ENCODE results near the gene CEL. TPM values are rescaled to one million over a fixed set of nuclear protein-coding genes. Genes with fewer than 3 reads are reported as not detected.
"Not testable (repeated sequence)": the region's sequence is repeated elsewhere in the genome, so short reads cannot be mapped to it uniquely, and the experiment has no call there.

The CEL gene
- total RNA-seq (1 to 10 TPM in 3 of 7 donors, under 1 TPM in 2, not detected in 2; 0.58 to 5.3 (median 1.9) TPM), polyA plus RNA-seq (under 1 TPM; 0.46 to 0.67 (median 0.55) TPM)
- long read RNA-seq, donor 1, result 0 reads
- long read RNA-seq, donor 2, transcript CEL-201 (11 exons, 2,384 nt), result major isoform, 600 of 2,342 reads
- long read RNA-seq, donor 2, partial matches to known transcripts, result 1,376 of 2,342 reads
- long read RNA-seq, donor 2, other reads (novel, unspliced or antisense), result 366 of 2,342 reads

- H3K9me3 ChIP-seq; H3K27me3 ChIP-seq (replicated peaks in 1 of 7); DNase-seq; H3K27ac ChIP-seq; intact Hi-C loops (cut with DNase I; ENCODE audit: low total_unique reads); H3K4me3 ChIP-seq: not testable (repeated sequence)
- peaks cover 0 to 38% (median 16%) of the 10 kb centered on the region in 6 donors for H3K4me1 ChIP-seq
- 17 to 79% (median 63%) methylated on average over 1 to 3 of the region's 9 CpGs for WGBS, 5 donors
- peaks cover 0 to 29% (median 16%) of the 10 kb centered on the region in 6 donors for H3K36me3 ChIP-seq
These were observed at the start of gene CEL for GRCh38 chr9:133061764-133062145. Gene CEL (plus strand): TSS chr9:133061981. CDS start chr9:133062003, 22 bp downstream.

GRCh38 chr9:133014696-133015095 lies 47.1 kb upstream of the CEL start:
- H3K4me1 ChIP-seq, result no peaks in the 10 kb centered on the region
- DNase-seq, result no peak
- intact Hi-C loops (cut with DNase I; ENCODE audit: low total_unique reads), result no loop called here
- peaks cover 0 to 11% (median 0%) of the 10 kb centered on the region in 7 donors for H3K27me3 ChIP-seq (replicated peaks in 1 of 7)
- H3K9me3 ChIP-seq, result peaks cover 0 to 39% (median 15%) of the 10 kb centered on the region in 8 donors
- H3K27ac ChIP-seq, result no peak overlapping the region
- TF ChIP-seq POLR2AphosphoS5 (IDR thresholded peaks at IDR 0.05) (no peak), POLR2A (IDR thresholded peaks at IDR 0.05) (no peak), CTCF (IDR thresholded peaks at IDR 0.05 in 8 of 11, conservative IDR thresholded peaks at IDR 0.05 in 3 of 11) (no peak)
- no peak overlapping the region for H3K4me3 ChIP-seq
- no peaks in the 10 kb centered on the region for H3K36me3 ChIP-seq
- 79 to 94% (median 85%) methylated on average over 5 of the region's 5 CpGs for WGBS, 5 donors

- Histone ChIP-seq H3K4me3 (no peak overlapping the region), H3K27ac (no peak overlapping the region), H3K36me3 (no peaks in the 10 kb centered on the region), H3K9me3 (no peaks in the 10 kb centered on the region), H3K27me3 (replicated peaks in 1 of 7) (no peaks in the 10 kb centered on the region), H3K4me1 (peaks cover 0 to 25% (median 13%) of the 10 kb centered on the region in 6 donors)
- intact Hi-C loops (cut with DNase I; ENCODE audit: low total_unique reads), result loop anchor here (10.0 kb wide), 1 partner anchor 49 kb away; the partner anchor contains the start of gene GFI1B
- TF ChIP-seq POLR2AphosphoS5 (IDR thresholded peaks at IDR 0.05), result no peak
- no peak for TF ChIP-seq POLR2A (IDR thresholded peaks at IDR 0.05)
- TF ChIP-seq CTCF (IDR thresholded peaks at IDR 0.05 in 8 of 11, conservative IDR thresholded peaks at IDR 0.05 in 3 of 11), result no peak
- 67 to 73% (median 72%) methylated on average over 20 to 26 of the region's 26 CpGs for WGBS, 5 donors
- DNase-seq, result no peak
These were observed 38.5 kb upstream of the CEL start for GRCh38 chr9:133023117-133023890.

DNA sequence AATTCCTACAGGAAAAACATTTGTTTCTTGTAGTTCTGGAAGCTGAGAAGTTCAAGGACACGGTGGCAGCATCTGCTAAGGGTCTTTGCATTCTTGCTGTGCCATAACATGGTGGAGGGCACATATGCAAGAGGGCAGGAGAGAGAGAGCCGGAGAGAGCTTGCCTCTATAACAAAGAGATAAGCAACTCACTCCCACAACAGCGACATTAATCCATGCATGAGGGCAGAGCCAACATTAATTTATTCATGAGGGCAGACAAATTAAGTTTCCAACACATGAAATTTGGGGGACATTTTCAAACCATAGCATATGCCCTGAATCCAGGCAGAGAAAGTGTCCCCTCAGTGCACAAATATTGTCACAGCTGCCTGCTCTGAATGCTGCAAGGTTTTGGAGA lies 35.4 kb upstream of the CEL start:
- peaks cover 10 to 45% (median 32%) of the 10 kb centered on the region in 6 donors for H3K4me1 ChIP-seq
- H3K27ac ChIP-seq, result no peak overlapping the region
- H3K27me3 ChIP-seq (replicated peaks in 1 of 7), result no peaks in the 10 kb centered on the region
- intact Hi-C loops (cut with DNase I; ENCODE audit: low total_unique reads), result loop anchor here (10.0 kb wide), 1 partner anchor 52 kb away; the partner anchor contains the start of gene GFI1B
- H3K4me3 ChIP-seq, result no peak overlapping the region
- TF ChIP-seq CTCF (IDR thresholded peaks at IDR 0.05 in 8 of 11, conservative IDR thresholded peaks at IDR 0.05 in 3 of 11) (no peak), POLR2A (IDR thresholded peaks at IDR 0.05) (no peak), POLR2AphosphoS5 (IDR thresholded peaks at IDR 0.05) (no peak)
- no peak for DNase-seq
- WGBS, 5 donors, result 68 to 77% (median 74%) methylated on average over 3 of the region's 3 CpGs
- no peaks in the 10 kb centered on the region for H3K36me3 ChIP-seq
- no peaks in the 10 kb centered on the region for H3K9me3 ChIP-seq

All from spleen (tissue), 13 donors.